Neural cell (in vitro differentiated cells): ENCODE results near the gene TLL1. TPM values are rescaled to one million over a fixed set of nuclear protein-coding genes. Genes with fewer than 3 reads are reported as not detected.

Experiments
- H2AFZ ChIP-seq: fragments of 200-600, 300-800 bp; sonication (generic), shearing (Covaris generic); 2 replicates; pipeline ENCODE4 v1.6.0; 2014; ENCODE audit warnings: low read depth, mild to moderate bottlenecking, antibody characterized with exemption, low read length, moderate library complexity
- H3F3A ChIP-seq: fragments of 200-600 bp; shearing (Covaris generic); 2 replicates; pipeline ENCODE4 v1.6.1; 2016; ENCODE audit warnings: mild to moderate bottlenecking, moderate library complexity, mixed read lengths, antibody characterized with exemption, low read length; ENCODE audit not compliant: insufficient read depth, poor library complexity, severe bottlenecking
- H3K27ac ChIP-seq: fragments of 200-600, 300-800 bp; sonication (generic), shearing (Covaris generic); 2 replicates; pipeline ENCODE4 v1.5.1; 2014; ENCODE audit warnings: mild to moderate bottlenecking, low read length, moderate library complexity
- H3K27me3 ChIP-seq: fragments of 300-800, 200-600 bp; sonication (generic), shearing (Covaris generic); 2 replicates; pipeline ENCODE4 v1.6.0; 2014; ENCODE audit warnings: mild to moderate bottlenecking, low read depth, low read length, moderate library complexity; ENCODE audit not compliant: insufficient read depth
- H3K36me3 ChIP-seq: fragments of 300-800, 200-600 bp; sonication (generic), shearing (Covaris generic); 2 replicates; pipeline ENCODE4 v1.5.1; 2014; ENCODE audit warnings: mild to moderate bottlenecking, antibody characterized with exemption, low read length, moderate library complexity; ENCODE audit not compliant: insufficient read depth
- H3K4me2 ChIP-seq: fragments of 300-800, 200-600 bp; sonication (generic), shearing (Covaris generic); 2 replicates; pipeline ENCODE4 v1.6.0; 2014; ENCODE audit warnings: mild to moderate bottlenecking, low read length
- H3K4me3 ChIP-seq: fragments of 300-800, 200-600 bp; sonication (generic), shearing (Covaris generic); 2 replicates; pipeline ENCODE4 v1.5.1; 2014; ENCODE audit warnings: mild to moderate bottlenecking, low read length, moderate library complexity
- H3K79me2 ChIP-seq: fragments of 200-600 bp; shearing (Covaris generic); replicated peaks from 2 replicates; pipeline ENCODE4 v1.6.0; 2014; ENCODE audit warnings: mild to moderate bottlenecking, low read length, moderate library complexity; ENCODE audit not compliant: insufficient read depth
- H3K9ac ChIP-seq: fragments of 300-800, 200-600 bp; sonication (generic), shearing (Covaris generic); 2 replicates; pipeline ENCODE4 v1.6.1; 2016; ENCODE audit warnings: mild to moderate bottlenecking, low read length, mixed read lengths
- H3K9me2 ChIP-seq: fragments of 200-600 bp; shearing (Covaris generic); 2 replicates; pipeline ENCODE4 v1.6.1; 2016; ENCODE audit warnings: mild to moderate bottlenecking, low read length, mixed read lengths; ENCODE audit not compliant: insufficient read depth
- H3K9me3 ChIP-seq: fragments of 200-600, 300-800 bp; sonication (generic), shearing (Covaris generic); 2 replicates; pipeline ENCODE4 v1.6.1; 2016; ENCODE audit warnings: mild to moderate bottlenecking, mixed run types, low read length, moderate library complexity, mixed read lengths
- H4K20me1 ChIP-seq: fragments of 200-600 bp; shearing (Covaris generic); 2 replicates; pipeline ENCODE4 v1.6.1; 2016; ENCODE audit warnings: mild to moderate bottlenecking, mixed run types; ENCODE audit not compliant: insufficient read depth
- EP300 ChIP-seq: fragments of 450-650 bp; conservative IDR thresholded peaks from 2 replicates; pipeline ENCODE4 v1.6.1; 2014; ENCODE audit warnings: antibody characterized with exemption, mild to moderate bottlenecking, moderate library complexity; ENCODE audit not compliant: poor library complexity, severe bottlenecking
- EZH2 ChIP-seq: fragments of 200-600, 300-800 bp; shearing (Covaris generic), sonication (generic); IDR thresholded peaks from 2 replicates; pipeline ENCODE4 v1.6.1; 2014; ENCODE audit warnings: antibody characterized with exemption, low read length, borderline replicate concordance, mild to moderate bottlenecking; ENCODE audit not compliant: insufficient read depth, poor library complexity, severe bottlenecking
- MXI1 ChIP-seq: fragments of 450-650 bp; conservative IDR thresholded peaks from 2 replicates; pipeline ENCODE4 v1.6.1; 2014; ENCODE audit warnings: antibody characterized with exemption, mild to moderate bottlenecking; ENCODE audit not compliant: poor library complexity, severe bottlenecking
- POLR2AphosphoS5 ChIP-seq: IDR thresholded peaks from 2 replicates; pipeline ENCODE4 v1.6.1; 2012
- RAD21 ChIP-seq: fragments of 450-650 bp; conservative IDR thresholded peaks from 2 replicates; pipeline ENCODE4 v1.6.1; 2014; ENCODE audit warnings: antibody characterized with exemption, mild to moderate bottlenecking, moderate library complexity
- SMC3 ChIP-seq: fragments of 450-650 bp; conservative IDR thresholded peaks from 2 replicates; pipeline ENCODE4 v1.6.1; 2014; ENCODE audit warnings: antibody characterized with exemption, mild to moderate bottlenecking, moderate library complexity; ENCODE audit not compliant: poor library complexity
- TAF1 ChIP-seq: IDR thresholded peaks from 2 replicates; pipeline ENCODE4 v1.6.1; 2012; ENCODE audit warnings: low read depth
- polyA plus RNA-seq: library from polyadenylated mRNA; depleted of rRNA; stranded (reverse); fragments of >200 nt; gene quantifications from 2 replicates; pipeline ENCODE4 v1.2.3, GENCODE V29; 2014
- TF ChIP-seq, protein P1 (sequence below): fragments of 450-650 bp; IDR thresholded peaks from 2 replicates; pipeline ENCODE4 v1.5.1; 2014; ENCODE audit warnings: antibody characterized with exemption, mild to moderate bottlenecking, moderate library complexity; ENCODE audit not compliant: poor library complexity, severe bottlenecking
- TF ChIP-seq, protein P2 (sequence below): IDR thresholded peaks from 2 replicates; pipeline ENCODE4 v1.6.1; 2012; ENCODE audit warnings: borderline replicate concordance

The TLL1 gene
- polyA plus RNA-seq, 1 donor from 2014 or later = not detected

DNA sequence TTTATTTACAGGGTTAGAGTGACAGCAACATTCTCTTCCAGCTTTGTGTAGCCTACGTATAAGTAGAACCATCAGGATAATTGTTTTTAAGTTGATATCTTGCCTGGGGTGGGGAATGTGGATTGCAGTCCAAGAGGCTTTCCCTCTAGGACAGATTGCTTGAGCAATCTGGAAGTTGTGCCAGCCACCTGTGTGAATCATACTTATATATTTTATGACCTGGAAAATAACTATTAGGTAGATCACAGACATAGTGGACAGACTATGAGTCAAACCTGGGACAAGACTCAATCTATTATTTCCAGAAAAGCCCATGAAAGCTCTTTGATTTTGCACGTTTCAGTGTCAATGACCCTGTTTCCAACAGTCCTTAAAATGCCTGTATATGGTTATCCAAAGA is 98.9 kb downstream of the TLL1 start:
- H2AFZ ChIP-seq = no peak overlapping the region
- no peak overlapping the region for H3K4me2 ChIP-seq
- H3K9ac ChIP-seq = no peak overlapping the region
- no peaks in the 10 kb centered on the region for H3K36me3 ChIP-seq
- no peak for TF ChIP-seq POLR2AphosphoS5
- TF ChIP-seq RAD21 = no peak
- TF ChIP-seq SMC3 = no peak
- H3K27ac ChIP-seq = no peak overlapping the region
- no peaks in the 10 kb centered on the region for H3K27me3 ChIP-seq
- H3K4me3 ChIP-seq = no peak overlapping the region
- no peaks in the 10 kb centered on the region for H3F3A ChIP-seq
- H4K20me1 ChIP-seq = no peaks in the 10 kb centered on the region
- no peaks in the 10 kb centered on the region for H3K9me2 ChIP-seq
- no peaks in the 10 kb centered on the region for H3K9me3 ChIP-seq
- H3K79me2 ChIP-seq = no peaks in the 10 kb centered on the region

DNA sequence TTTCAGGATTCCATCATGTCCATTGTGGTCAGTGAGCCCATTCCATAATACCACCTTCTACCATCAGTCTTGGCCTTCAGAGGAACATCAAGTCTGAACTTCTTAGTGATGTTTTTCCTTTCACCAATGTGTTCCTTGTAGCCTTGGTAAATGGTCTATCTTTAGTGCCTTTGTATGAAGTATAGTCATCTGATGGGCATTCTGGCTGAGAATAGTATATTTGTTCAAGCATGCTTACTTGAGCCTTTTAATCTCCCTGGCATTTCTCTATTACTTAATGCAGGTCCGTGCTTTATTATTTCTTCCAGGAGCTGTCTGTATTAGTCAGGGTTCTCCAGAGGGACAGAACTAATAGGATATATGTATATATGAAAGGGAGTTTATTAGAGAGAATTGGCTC is 99.7 kb downstream of the TLL1 start:
- TF ChIP-seq MXI1 = no peak
- no peak for TF ChIP-seq EZH2
- Histone ChIP-seq H3K79me2 (no peaks in the 10 kb centered on the region), H3K9ac (no peak overlapping the region), H3K27me3 (no peaks in the 10 kb centered on the region), H3K4me3 (no peak overlapping the region), H3K9me2 (no peaks in the 10 kb centered on the region), H3K9me3 (no peaks in the 10 kb centered on the region), H3K4me2 (no peak overlapping the region), H4K20me1 (no peaks in the 10 kb centered on the region), H2AFZ (no peak overlapping the region), H3K27ac (no peak overlapping the region), H3F3A (no peaks in the 10 kb centered on the region), H3K36me3 (no peaks in the 10 kb centered on the region)

GRCh38 chr4:165982934-165983333 is 109.9 kb downstream of the TLL1 start:
- Histone ChIP-seq H3K9ac (no peak overlapping the region), H3K4me2 (no peak overlapping the region), H4K20me1 (no peaks in the 10 kb centered on the region), H3K79me2 (no peaks in the 10 kb centered on the region), H3K4me3 (no peak overlapping the region), H3K9me2 (no peaks in the 10 kb centered on the region), H3K36me3 (no peaks in the 10 kb centered on the region), H3K27me3 (no peaks in the 10 kb centered on the region), H3K27ac (no peak overlapping the region), H3F3A (no peaks in the 10 kb centered on the region), H2AFZ (no peak overlapping the region), H3K9me3 (no peaks in the 10 kb centered on the region)
- TF ChIP-seq TAF1 (no peak), POLR2AphosphoS5 (no peak), SMC3 (no peak), EZH2 (no peak), RAD21 (no peak), EP300 (no peak), MXI1 (no peak)
- TF ChIP-seq, protein P1, sequence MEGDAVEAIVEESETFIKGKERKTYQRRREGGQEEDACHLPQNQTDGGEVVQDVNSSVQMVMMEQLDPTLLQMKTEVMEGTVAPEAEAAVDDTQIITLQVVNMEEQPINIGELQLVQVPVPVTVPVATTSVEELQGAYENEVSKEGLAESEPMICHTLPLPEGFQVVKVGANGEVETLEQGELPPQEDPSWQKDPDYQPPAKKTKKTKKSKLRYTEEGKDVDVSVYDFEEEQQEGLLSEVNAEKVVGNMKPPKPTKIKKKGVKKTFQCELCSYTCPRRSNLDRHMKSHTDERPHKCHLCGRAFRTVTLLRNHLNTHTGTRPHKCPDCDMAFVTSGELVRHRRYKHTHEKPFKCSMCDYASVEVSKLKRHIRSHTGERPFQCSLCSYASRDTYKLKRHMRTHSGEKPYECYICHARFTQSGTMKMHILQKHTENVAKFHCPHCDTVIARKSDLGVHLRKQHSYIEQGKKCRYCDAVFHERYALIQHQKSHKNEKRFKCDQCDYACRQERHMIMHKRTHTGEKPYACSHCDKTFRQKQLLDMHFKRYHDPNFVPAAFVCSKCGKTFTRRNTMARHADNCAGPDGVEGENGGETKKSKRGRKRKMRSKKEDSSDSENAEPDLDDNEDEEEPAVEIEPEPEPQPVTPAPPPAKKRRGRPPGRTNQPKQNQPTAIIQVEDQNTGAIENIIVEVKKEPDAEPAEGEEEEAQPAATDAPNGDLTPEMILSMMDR = no peak
- TF ChIP-seq, protein P2, sequence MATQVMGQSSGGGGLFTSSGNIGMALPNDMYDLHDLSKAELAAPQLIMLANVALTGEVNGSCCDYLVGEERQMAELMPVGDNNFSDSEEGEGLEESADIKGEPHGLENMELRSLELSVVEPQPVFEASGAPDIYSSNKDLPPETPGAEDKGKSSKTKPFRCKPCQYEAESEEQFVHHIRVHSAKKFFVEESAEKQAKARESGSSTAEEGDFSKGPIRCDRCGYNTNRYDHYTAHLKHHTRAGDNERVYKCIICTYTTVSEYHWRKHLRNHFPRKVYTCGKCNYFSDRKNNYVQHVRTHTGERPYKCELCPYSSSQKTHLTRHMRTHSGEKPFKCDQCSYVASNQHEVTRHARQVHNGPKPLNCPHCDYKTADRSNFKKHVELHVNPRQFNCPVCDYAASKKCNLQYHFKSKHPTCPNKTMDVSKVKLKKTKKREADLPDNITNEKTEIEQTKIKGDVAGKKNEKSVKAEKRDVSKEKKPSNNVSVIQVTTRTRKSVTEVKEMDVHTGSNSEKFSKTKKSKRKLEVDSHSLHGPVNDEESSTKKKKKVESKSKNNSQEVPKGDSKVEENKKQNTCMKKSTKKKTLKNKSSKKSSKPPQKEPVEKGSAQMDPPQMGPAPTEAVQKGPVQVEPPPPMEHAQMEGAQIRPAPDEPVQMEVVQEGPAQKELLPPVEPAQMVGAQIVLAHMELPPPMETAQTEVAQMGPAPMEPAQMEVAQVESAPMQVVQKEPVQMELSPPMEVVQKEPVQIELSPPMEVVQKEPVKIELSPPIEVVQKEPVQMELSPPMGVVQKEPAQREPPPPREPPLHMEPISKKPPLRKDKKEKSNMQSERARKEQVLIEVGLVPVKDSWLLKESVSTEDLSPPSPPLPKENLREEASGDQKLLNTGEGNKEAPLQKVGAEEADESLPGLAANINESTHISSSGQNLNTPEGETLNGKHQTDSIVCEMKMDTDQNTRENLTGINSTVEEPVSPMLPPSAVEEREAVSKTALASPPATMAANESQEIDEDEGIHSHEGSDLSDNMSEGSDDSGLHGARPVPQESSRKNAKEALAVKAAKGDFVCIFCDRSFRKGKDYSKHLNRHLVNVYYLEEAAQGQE = no peak
